COR-L47 (cell line): ENCODE results near the gene CDH4.
"Not testable (repeated sequence)": the region's sequence is repeated elsewhere in the genome, so short reads cannot be mapped to it uniquely, and the experiment has no call there.

Experiments used
- DNase-seq: peaks from one replicate; lab custom pipeline; 2025; lab: John Stamatoyannopoulos, UW

The CDH4 gene

GRCh38 chr20:61965606-61966491, 713.8 kb downstream of the CDH4 start:
- no peak for DNase-seq

- no peak for DNase-seq
These were observed 714.6 kb downstream of the CDH4 start for GRCh38 chr20:61966492-61967244.

DNA sequence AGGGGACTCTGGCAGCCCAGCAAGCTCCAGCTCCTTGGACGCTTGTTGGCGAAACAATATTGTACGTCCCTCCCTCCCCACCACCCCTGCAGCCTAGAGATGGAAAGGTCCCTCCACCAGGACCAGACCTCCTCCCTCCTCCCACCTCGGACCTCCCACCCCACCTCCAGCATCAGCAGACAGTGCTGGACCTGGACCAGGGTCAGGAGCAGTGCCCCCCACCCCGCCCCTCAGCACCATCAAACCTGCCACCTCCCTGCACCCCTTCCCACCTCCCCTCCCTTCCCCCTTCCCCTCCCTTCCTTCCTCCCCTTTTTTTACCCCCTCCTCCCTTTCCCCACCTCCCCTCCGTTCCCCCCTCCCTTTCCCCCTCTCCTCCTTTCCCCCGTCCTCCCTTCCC, 715.2 kb downstream of the CDH4 start:
- no peak for DNase-seq

GRCh38 chr20:61968036-61968810, 716.2 kb downstream of the CDH4 start:
- no peak for DNase-seq

DNA sequence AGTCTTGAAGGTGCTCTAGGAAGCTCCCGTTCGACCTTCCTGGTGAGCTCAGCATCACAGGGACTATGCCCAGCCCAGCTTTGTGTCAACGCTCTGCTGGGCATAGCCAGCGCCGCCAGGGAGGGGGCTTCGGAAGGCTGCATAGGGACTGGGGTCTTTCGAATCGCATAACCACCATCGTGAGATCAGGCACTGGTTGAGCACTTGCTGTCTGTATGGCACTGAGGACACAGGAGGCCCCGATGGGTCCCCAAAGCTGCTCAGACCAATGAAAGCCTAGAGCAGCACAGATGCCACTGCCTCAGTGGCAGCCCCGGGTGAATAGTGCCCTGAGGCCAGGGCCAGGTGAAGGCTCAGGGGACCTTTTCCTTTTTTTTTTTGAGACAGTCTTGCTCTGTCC, 716.9 kb downstream of the CDH4 start:
- DNase-seq: no peak

GRCh38 chr20:61969806-61970205, 717.7 kb downstream of the CDH4 start:
- DNase-seq: no peak

DNA sequence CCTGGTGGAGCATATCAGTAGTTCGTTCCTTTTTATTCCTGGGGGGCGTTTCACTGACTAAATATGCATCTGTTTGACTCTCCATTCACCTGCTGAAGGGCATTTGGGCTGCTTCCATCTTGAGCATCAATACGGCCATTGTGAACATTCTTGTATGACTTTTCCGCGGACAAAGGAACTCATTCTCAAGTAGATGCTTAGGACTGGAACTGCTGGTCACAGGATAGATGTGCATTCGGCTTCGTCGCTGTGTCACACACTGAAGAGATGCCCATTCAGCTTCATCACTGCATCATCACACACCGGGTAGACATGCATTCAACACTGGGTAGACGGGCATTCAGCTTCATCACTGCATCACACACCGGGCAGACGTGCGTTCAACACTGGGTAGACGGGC, 718.3 kb downstream of the CDH4 start:
- DNase-seq: no peak

- not testable (repeated sequence) for DNase-seq
These were observed 719.5 kb downstream of the CDH4 start for GRCh38 chr20:61971595-61971994.

GRCh38 chr20:61972636-61973508, 720.8 kb downstream of the CDH4 start:
- no peak for DNase-seq

DNA sequence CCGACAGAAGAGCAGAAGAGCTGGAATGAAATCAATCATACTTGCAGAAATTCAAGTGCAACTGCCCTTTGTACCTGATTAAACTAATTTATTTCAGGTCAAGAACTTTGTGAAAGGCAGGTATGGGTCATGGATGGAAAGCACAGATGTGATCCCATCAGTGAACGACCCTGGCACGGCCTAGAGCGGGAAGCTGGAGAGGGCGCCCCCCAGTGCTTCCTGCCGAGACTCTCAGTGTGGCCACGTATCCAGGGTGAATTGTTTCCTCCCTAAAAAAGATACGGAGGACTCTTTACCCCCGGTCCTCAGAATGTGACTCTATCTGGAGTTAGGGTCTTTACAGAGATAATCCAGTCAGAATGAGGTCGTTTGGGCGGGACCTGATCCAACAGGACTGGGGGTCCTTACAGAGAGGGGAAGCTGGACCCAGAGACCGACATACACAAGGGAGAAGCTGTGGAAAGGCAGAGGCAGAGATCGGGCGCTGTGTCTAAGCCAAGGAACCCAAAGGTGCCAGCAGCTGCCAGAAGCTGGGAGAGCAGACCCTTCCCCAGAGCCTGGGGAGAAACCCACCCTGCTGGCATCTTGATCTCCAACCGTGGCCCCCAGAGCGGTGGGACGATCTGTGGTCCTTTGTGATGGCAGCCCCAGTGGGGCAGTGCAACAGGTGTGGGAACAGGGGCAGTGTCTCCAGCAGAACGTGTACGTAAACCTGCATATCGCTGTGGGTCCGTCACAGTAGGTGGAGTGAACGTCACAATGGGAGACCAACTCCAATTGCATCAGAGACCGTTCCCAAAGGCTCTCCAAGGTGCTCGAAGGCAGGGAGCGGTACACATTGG, 721.7 kb downstream of the CDH4 start:
- DNase-seq: no peak

DNA sequence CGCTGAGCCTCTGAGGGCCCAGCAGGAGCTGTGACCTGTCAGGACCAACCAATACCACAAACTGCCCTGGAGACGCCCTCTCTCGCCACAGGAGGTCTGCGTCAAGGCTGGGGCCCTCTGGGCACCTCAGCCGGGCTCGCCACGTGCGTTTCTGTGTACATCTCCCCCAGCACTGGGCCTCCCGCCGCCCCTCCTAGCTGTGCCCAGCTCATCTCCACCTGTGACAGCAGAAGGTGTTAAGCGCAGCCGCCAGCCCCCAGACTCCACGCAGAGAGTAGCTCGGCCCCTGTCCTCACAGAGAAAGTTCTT, 722.2 kb downstream of the CDH4 start:
- DNase-seq: no peak

- DNase-seq: peak; percentile 31
These were observed 723.5 kb downstream of the CDH4 start for GRCh38 chr20:61975407-61976129.

DNA sequence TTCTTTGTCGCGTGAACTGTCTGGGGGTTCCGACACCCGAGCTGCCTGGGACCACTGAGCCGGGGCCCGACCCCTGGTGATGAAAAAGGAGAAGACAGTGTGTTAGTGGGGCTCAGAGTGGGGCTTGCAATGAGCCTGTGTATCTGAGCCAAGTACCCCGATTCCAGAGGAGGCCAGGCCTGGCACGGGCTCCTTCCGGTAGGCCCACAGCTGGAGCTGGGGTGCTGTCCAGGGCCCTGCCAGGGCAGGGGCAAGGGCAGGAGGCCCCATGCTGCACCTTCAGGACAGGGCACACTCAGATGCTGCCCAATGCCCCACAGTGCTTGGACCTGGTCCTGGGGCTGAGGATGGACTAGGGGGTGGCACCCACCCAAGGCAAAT, 724.2 kb downstream of the CDH4 start:
- no peak for DNase-seq

- DNase-seq: peak; percentile 65
These were observed 724.8 kb downstream of the CDH4 start for GRCh38 chr20:61976644-61977418.

GRCh38 chr20:61977419-61977786, 725.3 kb downstream of the CDH4 start:
- DNase-seq: no peak

- DNase-seq: no peak
These were observed 726.4 kb downstream of the CDH4 start for GRCh38 chr20:61978491-61978890.

DNA sequence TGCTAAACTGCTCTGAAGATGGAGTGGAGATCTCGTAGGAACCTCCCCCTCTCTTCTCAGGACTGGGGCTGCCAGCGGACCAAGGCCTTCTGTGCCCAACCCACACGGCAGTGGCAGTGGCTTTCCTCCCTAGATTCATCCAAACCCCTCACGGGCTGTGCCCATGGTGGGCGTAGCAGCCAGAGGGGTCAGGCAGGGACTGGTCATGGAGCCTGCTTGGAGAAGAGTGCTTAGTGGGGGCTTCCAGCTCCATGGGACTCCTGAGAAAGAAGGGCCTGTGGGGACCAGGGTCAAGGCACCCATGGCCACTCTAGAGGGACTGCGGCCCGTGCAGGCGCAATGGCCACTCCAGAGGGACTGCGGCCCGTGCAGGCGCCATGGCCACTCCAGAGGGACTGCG, 727.0 kb downstream of the CDH4 start:
- no peak for DNase-seq

DNA sequence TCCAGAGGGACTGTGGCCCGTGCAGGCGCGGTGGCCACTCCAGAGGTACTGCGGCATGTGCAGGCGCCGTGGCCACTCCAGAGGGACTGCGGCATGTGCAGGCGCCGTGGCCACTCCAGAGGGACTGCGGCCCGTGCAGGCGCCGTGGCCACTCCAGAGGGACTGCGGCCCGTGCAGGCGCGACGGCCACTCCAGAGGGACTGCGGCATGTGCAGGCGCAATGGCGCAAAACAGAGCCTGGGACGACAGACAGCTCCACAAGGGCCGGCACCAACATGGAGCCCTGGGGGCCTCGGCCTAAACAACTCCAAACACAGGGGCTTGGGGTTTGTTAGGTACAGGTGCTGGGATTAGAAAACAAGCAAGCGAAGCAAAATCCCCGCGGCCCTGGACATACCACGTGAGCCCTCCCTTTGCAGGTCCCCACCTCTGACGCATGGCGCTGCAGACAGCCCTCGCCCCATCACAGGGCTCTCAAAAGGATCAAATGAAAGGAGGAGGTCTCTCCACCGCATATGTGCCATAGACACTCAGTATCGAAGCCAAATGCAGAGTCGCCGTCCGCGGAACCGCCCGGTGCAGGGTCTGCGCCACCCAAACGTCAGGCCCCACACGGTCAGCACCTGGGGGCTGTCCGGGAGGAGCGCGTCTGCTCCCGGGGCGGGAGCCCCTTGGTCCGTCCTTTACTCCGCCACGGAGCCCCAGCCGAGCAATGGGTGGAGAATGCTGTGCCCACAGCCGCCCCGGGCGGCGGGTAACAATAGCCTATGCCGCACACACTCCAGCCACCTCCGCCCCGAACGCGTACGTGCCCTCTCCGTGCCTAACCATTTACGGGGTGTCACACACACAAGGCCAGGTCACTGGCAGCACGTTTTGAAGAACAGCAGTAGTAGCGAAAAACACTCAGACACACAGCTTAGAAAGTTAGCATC, 727.9 kb downstream of the CDH4 start:
- no peak for DNase-seq
